Stimulated activated CD8-positive, alpha-beta memory T cell treated with anti-CD3 and anti-CD28 coated beads, Interleukin-12 subunit alpha, Interleukin-12 subunit beta, amount 100 ng/mL, for 1 hour (primary cell): ENCODE results near the gene COLEC11.

ENCODE experiments used
- DNase-seq: peaks from one replicate; pipeline ENCODE4 v3.0.0-alpha.2; 2020; ENCODE audit warnings: low read depth

COLEC11 gene

DNA sequence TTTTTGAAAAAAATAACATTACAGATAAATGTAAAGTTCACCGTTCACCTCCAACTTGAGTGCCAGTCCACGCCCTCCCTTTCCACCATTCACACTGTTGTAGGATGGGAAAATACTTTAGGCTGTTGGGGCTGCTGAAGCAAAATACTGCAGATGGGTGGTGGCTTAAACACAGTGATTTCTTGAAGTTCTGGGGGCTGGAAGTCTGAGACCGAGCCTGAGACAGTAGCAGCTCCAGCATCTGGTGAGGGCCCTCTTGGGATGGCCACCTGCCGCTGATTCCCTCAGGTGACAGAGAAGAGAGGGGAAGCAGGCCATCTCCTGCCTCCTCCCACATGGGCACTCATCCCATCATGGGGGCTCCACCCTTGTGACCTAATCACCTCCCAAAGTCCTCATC, 80.8 kb downstream of the COLEC11 start:
- DNase-seq: no peak

DNA sequence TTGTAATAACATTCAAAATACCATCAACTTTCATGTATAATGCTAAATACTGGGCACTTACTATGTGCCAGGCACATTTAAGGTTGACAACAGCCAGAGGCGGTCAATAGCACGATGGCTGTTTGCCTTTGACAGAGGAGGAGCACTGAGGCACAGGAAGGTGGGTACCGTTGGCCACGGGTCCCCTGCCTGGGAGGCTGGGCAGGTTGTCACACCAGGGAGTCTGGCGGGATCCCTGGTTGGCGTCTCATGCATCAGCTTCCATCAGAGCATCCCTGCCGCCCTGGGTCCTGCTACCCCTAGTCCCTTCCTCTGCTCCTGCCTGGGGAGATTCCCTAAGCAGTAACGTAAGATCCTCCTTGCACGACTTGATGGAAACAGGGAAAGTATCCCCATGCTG, 82.5 kb downstream of the COLEC11 start:
- no peak for DNase-seq

DNA sequence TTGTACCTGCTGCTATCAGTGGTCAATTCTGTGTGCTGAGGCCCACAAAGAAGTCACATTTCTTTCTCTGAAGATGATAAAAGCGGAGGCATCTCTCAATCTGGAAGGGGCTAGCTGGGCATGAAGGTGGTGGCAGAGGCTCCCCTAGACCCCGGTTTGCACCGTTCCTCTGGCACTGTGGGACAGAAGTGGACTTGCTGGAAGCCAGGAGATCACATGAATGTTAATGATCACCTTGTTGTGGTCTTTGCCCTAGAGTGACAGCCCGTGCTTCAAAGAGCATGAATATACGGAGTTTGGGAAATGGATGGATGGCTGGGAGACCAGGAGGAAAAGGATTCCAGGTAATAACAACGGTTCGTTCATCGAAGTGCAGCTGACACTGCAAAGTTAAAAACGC, 83.3 kb downstream of the COLEC11 start:
- DNase-seq: no peak

DNA sequence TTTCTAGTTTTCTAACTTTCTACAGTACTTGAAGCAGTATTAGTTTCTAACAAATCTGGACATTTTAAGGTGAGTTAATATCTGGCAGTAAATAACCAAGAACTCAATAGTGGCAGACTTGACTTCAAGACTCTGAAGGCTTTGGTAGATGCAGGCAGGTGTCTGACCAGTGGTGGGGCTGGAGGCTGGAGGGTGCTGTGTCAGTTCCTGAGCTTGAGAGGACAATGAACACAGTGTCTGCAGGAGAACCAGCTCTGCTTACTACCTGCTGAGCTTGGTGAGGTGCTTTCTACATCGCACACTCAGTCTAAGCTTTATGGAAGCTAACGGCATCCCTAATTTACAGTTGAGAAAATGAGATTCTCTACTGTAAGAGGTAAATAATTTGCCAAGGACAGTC, 84.3 kb downstream of the COLEC11 start:
- no peak for DNase-seq

DNA sequence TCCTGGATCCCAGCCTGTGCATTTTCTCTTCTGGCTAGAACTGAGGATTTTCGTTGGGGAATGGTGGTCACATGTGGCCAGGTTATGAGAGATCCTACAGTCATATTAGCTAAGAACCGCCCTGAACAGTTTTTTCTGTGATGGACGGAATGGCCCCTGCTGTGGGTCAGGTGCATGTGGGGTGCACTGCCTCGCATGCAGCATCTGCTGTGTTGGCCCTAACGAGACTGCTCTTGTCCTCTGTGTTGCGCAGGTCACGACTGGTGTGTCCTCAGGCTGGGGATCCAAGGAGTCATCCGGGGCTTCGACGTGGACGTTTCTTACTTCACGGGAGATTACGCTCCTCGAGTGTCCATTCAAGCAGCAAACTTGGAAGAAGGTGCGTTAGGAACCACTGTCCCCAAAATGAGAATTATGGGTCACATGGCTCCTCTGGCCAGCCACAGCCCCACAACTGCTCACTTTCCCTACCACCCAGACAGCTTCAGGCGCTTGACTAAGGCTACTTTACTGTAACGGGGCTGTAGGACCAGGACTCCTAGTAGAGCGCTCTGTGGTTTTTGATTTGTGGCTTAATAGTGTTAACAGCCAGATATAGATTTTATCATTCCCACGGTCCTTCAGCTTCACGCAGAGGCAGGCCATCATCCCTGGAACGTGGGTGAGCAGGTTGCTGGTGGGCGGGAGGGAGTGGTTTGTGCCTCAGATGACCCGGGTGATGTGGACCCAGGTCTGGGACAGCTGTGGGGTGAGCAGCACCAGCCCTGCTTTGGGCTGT, 84.9 kb downstream of the COLEC11 start:
- no peak for DNase-seq

DNA sequence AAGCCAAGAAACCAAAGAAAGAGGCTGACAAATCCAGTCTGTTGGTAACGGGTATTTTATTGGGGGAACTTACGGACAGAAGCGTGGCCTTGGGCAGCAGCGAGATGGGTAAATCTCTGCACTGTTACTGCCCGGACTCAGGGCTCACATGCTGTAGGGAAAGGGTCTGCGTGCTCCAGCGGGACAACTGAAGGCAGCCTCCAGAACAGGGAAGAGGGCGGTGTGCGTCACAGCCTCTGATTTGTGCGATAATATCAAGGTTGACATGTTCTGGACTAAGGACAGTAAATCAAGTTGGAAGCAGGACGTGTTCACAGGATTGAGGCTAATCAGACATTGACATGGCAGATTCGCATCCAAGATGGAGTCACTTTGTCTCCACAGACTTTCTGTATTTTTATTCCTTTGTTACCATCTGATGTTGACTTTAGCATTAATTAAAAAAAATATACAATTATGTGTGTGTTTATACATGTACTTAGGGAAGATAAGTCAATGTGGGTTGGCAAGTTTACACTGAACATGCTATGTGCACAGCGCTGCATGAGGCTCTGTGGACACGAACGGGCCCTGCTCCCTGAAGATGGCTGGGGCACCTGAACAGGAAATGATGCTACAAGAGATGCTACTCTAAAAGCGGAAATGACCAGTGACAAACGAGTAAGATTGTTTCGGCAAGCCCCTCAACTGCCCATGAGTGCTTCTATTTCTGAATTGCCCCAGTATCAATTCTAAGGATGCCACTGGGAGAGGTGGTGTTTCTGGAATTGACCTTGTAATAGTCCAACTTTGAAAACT, 85.8 kb downstream of the COLEC11 start:
- DNase-seq: no peak

DNA sequence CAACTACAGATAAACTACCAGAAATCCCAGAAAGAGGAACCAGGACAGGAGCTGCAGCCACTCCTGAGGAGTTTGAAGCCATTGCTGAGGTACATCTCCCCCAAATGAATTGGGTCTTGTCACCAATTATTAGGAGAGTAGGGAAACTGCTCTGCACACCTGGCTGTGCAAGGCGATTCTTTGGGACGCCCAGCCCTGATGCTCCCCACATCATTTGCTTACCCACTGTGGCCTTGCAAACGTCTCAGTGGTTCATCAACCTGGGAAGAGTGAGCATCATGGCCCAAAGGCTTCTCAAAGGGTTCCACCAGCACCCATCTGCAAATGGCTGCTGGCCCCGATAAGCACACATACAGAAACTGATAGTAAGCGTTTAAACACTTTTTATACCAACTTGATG, 86.7 kb downstream of the COLEC11 start:
- no peak for DNase-seq

DNA sequence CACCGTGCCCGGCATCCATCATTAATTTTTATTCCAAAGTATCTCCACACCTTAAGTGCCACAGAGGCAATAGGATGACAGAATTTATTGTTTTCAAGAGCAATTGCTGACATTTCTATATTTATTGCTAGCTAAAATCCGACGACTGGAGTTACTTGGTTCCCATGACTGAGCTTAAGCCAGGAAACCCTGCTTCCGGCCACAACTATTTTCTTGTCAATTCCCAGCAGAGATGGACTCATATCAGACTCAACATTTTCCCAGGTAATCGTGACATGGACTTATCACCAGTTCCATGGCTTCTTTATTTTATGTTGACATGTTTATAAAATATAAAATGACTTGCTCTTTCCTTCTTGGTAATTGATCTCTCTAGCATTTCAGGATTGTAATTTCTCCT, 87.9 kb downstream of the COLEC11 start:
- no peak for DNase-seq

DNA sequence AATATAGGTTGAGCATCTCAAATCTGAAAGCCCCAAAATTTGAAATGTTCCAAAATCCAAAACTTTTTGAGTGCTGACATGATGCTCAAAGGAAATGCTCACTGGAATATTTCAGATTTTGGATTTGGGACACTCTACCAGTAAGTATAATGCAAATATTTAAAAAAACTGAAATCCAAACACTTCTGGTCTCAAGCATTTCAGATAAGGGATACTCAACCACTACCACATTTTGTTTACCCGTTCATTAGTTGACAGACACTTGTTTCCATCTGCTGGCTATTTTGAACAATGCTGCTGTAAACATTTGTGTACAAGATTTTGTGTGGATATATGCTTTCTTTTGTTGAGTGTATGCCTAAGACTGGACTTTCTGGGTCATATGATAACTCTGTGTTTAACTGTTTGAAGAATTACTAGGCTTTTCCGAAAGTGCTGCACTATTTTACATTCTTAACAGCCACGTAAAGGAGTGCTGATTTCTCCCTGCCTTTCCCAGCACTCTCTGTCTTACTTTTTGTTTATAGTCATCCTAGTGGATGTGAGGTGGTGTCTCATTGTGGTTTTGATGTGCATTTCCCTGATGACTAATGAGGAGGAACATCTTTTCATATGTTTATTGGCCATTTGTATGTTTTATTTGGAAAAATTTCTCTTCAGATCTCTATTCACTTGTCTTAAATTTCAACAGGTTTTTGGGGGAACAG, 89.0 kb downstream of the COLEC11 start:
- DNase-seq: no peak

DNA sequence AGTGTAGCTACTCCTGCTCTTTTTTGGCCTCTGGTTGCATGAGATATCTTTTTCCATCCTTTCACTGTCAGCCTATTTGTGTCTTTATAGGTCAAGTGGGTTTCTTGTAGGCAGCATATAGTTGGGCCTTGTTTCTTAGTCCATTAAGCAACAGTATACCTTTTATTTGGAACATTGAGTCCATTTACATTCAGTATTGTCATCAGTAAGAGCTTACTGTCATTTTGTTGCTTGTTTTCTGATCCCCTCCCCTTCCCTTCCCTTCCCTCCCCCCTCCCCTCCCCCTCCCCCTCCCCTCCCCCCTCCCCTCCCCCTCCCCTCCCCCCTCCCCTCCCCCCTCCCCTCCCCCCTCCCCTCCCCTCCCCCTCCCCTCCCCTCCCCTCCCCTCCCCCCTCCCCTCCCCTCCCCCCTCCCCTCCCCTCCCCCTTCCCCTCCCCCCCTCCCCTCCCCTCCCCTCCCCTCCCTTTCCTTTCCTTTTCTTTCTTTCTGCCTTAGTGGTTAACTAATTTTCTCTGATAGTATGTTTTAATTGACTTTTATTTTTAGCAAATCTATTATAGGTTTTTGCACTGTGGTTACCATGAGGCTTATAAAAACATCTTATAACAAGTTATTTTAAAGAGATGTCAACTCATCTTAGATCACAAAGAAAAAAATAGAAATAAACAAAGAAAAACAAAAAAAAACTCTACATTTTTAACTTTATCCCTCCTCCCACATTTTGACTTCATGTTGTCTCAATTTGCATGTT, 95.3 kb downstream of the COLEC11 start:
- DNase-seq: no peak

DNA sequence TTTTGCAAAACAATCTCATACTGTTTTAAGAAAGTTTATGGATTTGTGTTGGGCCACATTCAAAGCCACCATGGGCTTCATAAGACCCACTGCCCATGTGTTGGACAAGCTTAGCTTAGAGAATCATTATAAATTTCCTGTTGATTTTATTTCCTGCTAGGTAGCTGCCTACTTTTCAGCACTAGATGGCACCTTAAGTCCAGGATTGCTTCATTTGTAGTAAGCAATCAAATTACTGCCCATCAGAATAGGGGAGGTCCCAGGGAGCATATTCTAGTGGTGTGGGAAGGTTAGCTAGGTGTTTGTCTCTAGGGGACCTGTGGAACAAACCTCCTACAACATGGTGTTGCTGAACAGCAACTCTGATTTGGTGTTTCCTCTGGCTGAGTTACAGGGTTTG, 97.5 kb downstream of the COLEC11 start:
- no peak for DNase-seq
